ENCODE results near the gene SCGB3A1. TPM values are rescaled to one million over a fixed set of nuclear protein-coding genes. Genes with fewer than 3 reads are reported as not detected.

SCGB3A1 gene
- total and polyA plus RNA-seq, 7 donors, result 0.46 TPM; not detected in 6

DNA sequence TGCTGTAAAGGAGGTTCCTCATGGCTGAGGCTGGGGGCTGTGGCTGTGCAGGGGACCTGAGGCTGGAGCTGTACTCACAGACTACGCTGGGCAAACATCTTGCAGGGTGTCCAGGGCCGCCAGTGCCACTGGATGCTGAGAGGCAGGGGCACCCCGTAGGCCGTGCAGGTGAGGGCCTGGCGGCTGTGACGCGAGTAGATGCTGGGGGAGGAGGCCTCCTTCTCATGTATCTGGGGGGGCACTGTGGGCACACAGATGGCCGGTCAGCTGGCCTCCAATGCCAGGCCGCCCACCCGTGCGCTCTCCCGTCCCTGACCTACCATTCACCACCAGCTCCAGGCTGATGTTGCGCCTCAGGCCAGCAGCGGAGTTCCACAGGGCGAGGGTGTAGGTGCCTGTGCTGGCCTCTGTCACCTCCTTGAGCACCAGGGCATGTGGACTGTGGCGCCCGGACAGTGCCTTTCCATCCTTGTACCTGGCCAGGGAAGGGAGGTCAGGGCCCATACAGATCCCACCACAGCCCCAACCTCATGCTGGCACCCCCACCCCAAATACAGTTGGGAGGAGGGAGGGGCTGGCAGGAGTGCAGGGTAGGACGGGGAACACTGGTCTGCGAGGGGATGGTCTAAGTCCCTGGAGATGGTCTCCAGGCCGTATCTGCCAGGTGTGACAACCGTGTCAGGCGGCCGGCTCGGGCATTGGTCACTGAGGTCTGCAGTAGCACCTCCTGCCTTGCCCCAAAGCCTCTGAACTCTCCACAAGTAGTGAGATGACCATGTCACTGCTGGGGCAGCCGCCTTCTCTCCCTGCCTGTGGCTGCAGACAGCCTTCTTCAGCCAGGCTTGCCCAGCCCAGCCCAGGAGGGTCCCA, 34.7 kb upstream of the SCGB3A1 start:
- Histone ChIP-seq H3K4me3 (no peak overlapping the region), H3K27ac (no peak overlapping the region), H3K36me3 (ENCODE audit: insufficient read depth in 1 of 2, low read depth in 1 of 2) (no peaks in the 10 kb centered on the region), H3K4me1 (no peaks in the 10 kb centered on the region), H3K9me3 (no peaks in the 10 kb centered on the region), H3K27me3 (ENCODE audit: insufficient read depth in 3 of 3, low read length in 2 of 3) (peaks cover 0 to 5% (median 5%) of the 10 kb centered on the region in 3 donors)
- no peak for TF ChIP-seq CTCF (IDR thresholded peaks at IDR 0.05)
- DNase-seq, result no peak
- ATAC-seq, result peak in 1 of 4 donors; percentile 8
- intact Hi-C loops (cut with DNase I), result no loop called here
- WGBS, 3 donors, result 86 to 89% (median 87%) methylated on average over 25 of the region's 25 CpGs

GRCh38 chr5:180625125-180625790, 34.0 kb upstream of the SCGB3A1 start:
- WGBS, 3 donors, result 78 to 85% (median 82%) methylated on average over 10 of the region's 10 CpGs
- TF ChIP-seq CTCF (IDR thresholded peaks at IDR 0.05), result no peak

GRCh38 chr5:180624587-180624986, 33.3 kb upstream of the SCGB3A1 start:
- intact Hi-C loops (cut with DNase I), result no loop called here
- Histone ChIP-seq H3K4me1 (no peaks in the 10 kb centered on the region), H3K4me3 (no peak overlapping the region), H3K27ac (no peak overlapping the region), H3K9me3 (no peaks in the 10 kb centered on the region), H3K36me3 (ENCODE audit: insufficient read depth in 1 of 2, low read depth in 1 of 2) (no peaks in the 10 kb centered on the region), H3K27me3 (ENCODE audit: insufficient read depth in 3 of 3, low read length in 2 of 3) (peaks cover 0 to 10% (median 6%) of the 10 kb centered on the region in 3 donors)
- ATAC-seq, result no peak
- no peak for DNase-seq
- no peak for TF ChIP-seq CTCF (IDR thresholded peaks at IDR 0.05)
- WGBS, 3 donors, result 41 to 58% (median 52%) methylated on average over 4 to 5 of the region's 5 CpGs

More at GRCh38 chr5:180625125-180625790, 34.0 kb upstream of the SCGB3A1 start:
- Histone ChIP-seq H3K36me3 (ENCODE audit: insufficient read depth in 1 of 2, low read depth in 1 of 2) (no peaks in the 10 kb centered on the region), H3K9me3 (no peaks in the 10 kb centered on the region), H3K4me1 (no peaks in the 10 kb centered on the region), H3K27ac (no peak overlapping the region), H3K4me3 (no peak overlapping the region), H3K27me3 (ENCODE audit: insufficient read depth in 3 of 3, low read length in 2 of 3) (peaks cover 0 to 7% (median 5%) of the 10 kb centered on the region in 3 donors)
- intact Hi-C loops (cut with DNase I), result no loop called here
- DNase-seq, result no peak
- no peak for ATAC-seq

- Histone ChIP-seq H3K27ac (no peak overlapping the region), H3K4me3 (no peak overlapping the region), H3K4me1 (no peaks in the 10 kb centered on the region), H3K36me3 (ENCODE audit: insufficient read depth in 1 of 2, low read depth in 1 of 2) (no peaks in the 10 kb centered on the region), H3K9me3 (no peaks in the 10 kb centered on the region), H3K27me3 (ENCODE audit: insufficient read depth in 3 of 3, low read length in 2 of 3) (peaks cover 0 to 13% (median 11%) of the 10 kb centered on the region in 3 donors)
- 82 to 83% (median 83%) methylated on average over 14 to 15 of the region's 15 CpGs for WGBS, 3 donors
- ATAC-seq, result no peak
- intact Hi-C loops (cut with DNase I), result no loop called here
- DNase-seq, result no peak
- TF ChIP-seq CTCF (IDR thresholded peaks at IDR 0.05), result no peak
These were observed 32.5 kb upstream of the SCGB3A1 start for GRCh38 chr5:180623844-180624243.
